Measurements from ENCODE around the gene ADAMTS17.

Gene ADAMTS17

DNA sequence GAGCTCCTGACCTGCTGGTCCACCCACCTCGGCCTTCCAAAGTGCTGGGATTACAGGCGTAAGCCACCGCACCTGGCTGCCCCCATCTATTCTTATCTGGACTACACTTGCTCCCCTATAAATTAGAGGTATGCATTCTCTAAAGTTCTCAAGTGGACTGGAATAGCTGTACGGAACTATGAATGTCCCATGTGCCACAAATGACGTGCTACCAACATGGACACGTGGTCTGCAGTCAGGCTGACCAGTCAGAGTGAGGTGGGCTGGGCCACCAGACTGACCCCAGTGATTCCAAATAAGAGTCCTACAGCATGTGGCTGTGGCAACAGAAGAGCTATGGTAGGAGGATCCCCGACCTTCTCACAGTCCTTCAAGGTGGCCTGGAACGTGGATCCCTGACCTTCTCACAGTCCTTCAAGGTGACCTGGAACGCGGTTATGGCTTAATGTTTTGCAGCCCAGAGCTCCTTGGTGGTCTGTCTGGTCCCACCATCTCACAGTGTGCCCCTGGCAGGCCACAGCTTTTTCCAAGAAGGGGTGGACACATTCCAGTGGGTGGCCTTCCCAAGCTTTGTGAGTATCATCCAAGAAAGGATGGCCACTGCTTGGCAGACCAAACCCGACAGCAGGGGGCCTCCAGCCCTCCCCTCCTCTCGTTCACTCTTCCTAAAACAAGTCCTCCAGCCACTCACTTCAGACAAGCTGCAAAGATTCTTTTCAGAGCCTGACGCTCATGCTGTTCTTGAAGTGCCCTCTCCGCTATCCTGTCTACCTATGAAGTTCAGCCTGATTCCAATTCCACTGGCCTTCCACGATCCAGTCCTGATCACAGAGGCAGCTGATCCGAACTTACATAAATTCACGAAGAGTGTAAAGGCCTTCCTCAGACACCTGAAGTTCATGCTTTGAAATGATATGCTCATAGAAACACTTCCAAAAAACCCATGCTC lies 4.4 kb downstream of the ADAMTS17 start:
- no peaks in the 10 kb centered on the region for H3K4me1 ChIP-seq (ENCODE audit: control insufficient read depth, low read length)
- TF ChIP-seq EZH2phosphoT487 (IDR thresholded peaks at IDR 0.05; ENCODE audit: borderline replicate concordance, low read length), result no peak
- TF ChIP-seq, protein P1, sequence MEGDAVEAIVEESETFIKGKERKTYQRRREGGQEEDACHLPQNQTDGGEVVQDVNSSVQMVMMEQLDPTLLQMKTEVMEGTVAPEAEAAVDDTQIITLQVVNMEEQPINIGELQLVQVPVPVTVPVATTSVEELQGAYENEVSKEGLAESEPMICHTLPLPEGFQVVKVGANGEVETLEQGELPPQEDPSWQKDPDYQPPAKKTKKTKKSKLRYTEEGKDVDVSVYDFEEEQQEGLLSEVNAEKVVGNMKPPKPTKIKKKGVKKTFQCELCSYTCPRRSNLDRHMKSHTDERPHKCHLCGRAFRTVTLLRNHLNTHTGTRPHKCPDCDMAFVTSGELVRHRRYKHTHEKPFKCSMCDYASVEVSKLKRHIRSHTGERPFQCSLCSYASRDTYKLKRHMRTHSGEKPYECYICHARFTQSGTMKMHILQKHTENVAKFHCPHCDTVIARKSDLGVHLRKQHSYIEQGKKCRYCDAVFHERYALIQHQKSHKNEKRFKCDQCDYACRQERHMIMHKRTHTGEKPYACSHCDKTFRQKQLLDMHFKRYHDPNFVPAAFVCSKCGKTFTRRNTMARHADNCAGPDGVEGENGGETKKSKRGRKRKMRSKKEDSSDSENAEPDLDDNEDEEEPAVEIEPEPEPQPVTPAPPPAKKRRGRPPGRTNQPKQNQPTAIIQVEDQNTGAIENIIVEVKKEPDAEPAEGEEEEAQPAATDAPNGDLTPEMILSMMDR (IDR thresholded peaks at IDR 0.05; ENCODE audit: low read depth, low read length, poor library complexity, severe bottlenecking), result no peak
- H3F3A ChIP-seq (ENCODE audit: control insufficient read depth, insufficient read depth), result no peaks in the 10 kb centered on the region
- H3K36me3 ChIP-seq (ENCODE audit: control insufficient read depth, low read length), result no peaks in the 10 kb centered on the region
- H4K20me1 ChIP-seq (ENCODE audit: control insufficient read depth, insufficient read depth, low read depth, low read length), result no peaks in the 10 kb centered on the region
- H3K27ac ChIP-seq (ENCODE audit: low read depth, low read length), result no peak overlapping the region
- no peaks in the 10 kb centered on the region for H3K9me2 ChIP-seq (replicated peaks; ENCODE audit: control insufficient read depth, low read length)
- H3K79me2 ChIP-seq (ENCODE audit: control insufficient read depth, low read length), result no peaks in the 10 kb centered on the region
- no peaks in the 10 kb centered on the region for H3K27me3 ChIP-seq (ENCODE audit: control insufficient read depth, low read length)
- no peaks in the 10 kb centered on the region for H3K9me3 ChIP-seq (ENCODE audit: control insufficient read depth, insufficient read depth, low read length)
- H3K4me2 ChIP-seq (ENCODE audit: low read length), result no peak overlapping the region
- H3K4me3 ChIP-seq (ENCODE audit: low read length), result no peak overlapping the region

DNA sequence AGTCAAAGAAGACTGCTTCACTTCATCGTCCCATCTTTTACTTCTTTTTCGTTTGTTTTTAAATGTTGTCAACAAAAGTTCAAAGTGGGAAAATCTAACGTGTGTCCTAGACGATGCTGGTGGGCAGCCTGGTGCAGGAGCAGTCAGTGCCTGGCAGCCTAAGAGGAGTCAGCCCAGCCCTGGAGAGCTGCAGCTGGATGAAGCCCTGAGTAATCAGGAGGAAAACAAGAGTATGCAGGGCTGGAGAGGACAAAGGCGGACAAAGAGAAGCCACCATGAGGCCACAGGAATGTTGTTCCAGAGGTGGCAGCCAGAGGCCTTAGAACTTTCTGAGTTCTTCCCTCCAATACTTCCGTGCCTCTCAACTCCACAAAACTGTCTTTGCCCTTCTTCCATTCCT lies 5.7 kb downstream of the ADAMTS17 start:
- Histone ChIP-seq H3K9me3 (ENCODE audit: control insufficient read depth, insufficient read depth, low read length) (no peaks in the 10 kb centered on the region), H3K4me2 (ENCODE audit: low read length) (no peak overlapping the region), H3K4me1 (ENCODE audit: control insufficient read depth, low read length) (no peaks in the 10 kb centered on the region), H3K27ac (ENCODE audit: low read depth, low read length) (no peak overlapping the region), H3K36me3 (ENCODE audit: control insufficient read depth, low read length) (no peaks in the 10 kb centered on the region), H4K20me1 (ENCODE audit: control insufficient read depth, insufficient read depth, low read depth, low read length) (no peaks in the 10 kb centered on the region), H3K27me3 (ENCODE audit: control insufficient read depth, low read length) (no peaks in the 10 kb centered on the region), H3K4me3 (ENCODE audit: low read length) (no peak overlapping the region), H3K79me2 (ENCODE audit: control insufficient read depth, low read length) (no peaks in the 10 kb centered on the region), H3F3A (ENCODE audit: control insufficient read depth, insufficient read depth) (no peaks in the 10 kb centered on the region), H3K9me2 (replicated peaks; ENCODE audit: control insufficient read depth, low read length) (no peaks in the 10 kb centered on the region)
- no peak for TF ChIP-seq EZH2phosphoT487 (IDR thresholded peaks at IDR 0.05; ENCODE audit: borderline replicate concordance, low read length)
- TF ChIP-seq, protein P1 (IDR thresholded peaks at IDR 0.05; ENCODE audit: low read depth, low read length, poor library complexity, severe bottlenecking), result no peak

DNA sequence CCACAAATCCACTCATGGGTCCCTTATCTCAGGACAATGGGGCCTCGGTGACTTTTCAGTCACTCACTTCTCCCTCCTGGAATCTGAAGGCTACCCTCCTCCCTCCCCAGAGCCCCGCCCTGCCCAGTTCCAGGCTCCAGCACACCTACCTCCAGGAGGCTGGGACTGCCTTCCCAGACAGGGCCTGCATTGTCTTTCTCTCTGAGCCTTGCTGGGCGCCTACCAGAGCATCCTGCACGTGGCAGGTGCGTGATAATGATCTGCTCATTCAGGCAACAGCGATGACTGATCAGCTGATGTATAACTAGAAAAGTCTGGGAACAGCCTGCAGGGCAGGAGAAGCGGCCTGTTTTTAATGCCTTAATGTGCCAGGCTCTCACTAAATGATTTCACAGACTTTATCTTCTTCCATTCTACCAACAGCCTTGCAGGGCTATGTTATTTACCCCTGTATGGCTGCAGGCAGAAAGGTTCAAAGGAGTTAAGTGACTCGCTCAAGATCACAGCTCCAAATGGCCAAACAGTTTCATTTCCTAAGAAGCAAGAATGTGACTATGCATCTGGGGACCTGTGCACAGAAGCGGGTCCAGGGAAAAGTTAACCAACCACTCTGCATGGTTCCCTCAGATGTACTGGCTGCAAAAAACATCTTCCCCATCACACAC lies 6.3 kb downstream of the ADAMTS17 start:
- Histone ChIP-seq H3K4me3 (ENCODE audit: low read length) (no peak overlapping the region), H3K36me3 (ENCODE audit: control insufficient read depth, low read length) (no peaks in the 10 kb centered on the region), H3K9me2 (replicated peaks; ENCODE audit: control insufficient read depth, low read length) (no peaks in the 10 kb centered on the region), H3K4me2 (ENCODE audit: low read length) (no peak overlapping the region), H3K27me3 (ENCODE audit: control insufficient read depth, low read length) (no peaks in the 10 kb centered on the region), H3F3A (ENCODE audit: control insufficient read depth, insufficient read depth) (no peaks in the 10 kb centered on the region), H3K4me1 (ENCODE audit: control insufficient read depth, low read length) (no peaks in the 10 kb centered on the region), H4K20me1 (ENCODE audit: control insufficient read depth, insufficient read depth, low read depth, low read length) (no peaks in the 10 kb centered on the region), H3K79me2 (ENCODE audit: control insufficient read depth, low read length) (no peaks in the 10 kb centered on the region), H3K27ac (ENCODE audit: low read depth, low read length) (no peak overlapping the region), H3K9me3 (ENCODE audit: control insufficient read depth, insufficient read depth, low read length) (no peaks in the 10 kb centered on the region)
- TF ChIP-seq, protein P1 (IDR thresholded peaks at IDR 0.05; ENCODE audit: low read depth, low read length, poor library complexity, severe bottlenecking), result no peak
- TF ChIP-seq EZH2phosphoT487 (IDR thresholded peaks at IDR 0.05; ENCODE audit: borderline replicate concordance, low read length), result no peak

All from DOHH2 (cell line).